Thyroid gland (tissue), 4 donors: ENCODE results near the gene PROC. TPM values are rescaled to one million over a fixed set of nuclear protein-coding genes. Genes with fewer than 3 reads are reported as not detected.

Source experiments
- DNase-seq, 2 donors: peaks; one replicate each; pipeline ENCODE4 v3.0.0-alpha.2; 2019
- H3K27ac ChIP-seq, 3 donors: fragments of 200-600 bp; sonication (generic); 1 replicate in 2 of 3; 2 replicates in 1 of 3; pipeline ENCODE4 v1.5.1; 2016 to 2019; ENCODE audit warnings: mild to moderate bottlenecking in 1 of 3, moderate library complexity in 1 of 3
- H3K27me3 ChIP-seq: fragments of 200-600 bp; sonication (generic); one replicate; pipeline ENCODE4 v1.5.1; 2019
- H3K36me3 ChIP-seq, 2 donors: fragments of 200-600 bp; sonication (generic); one replicate each; pipeline ENCODE4 v1.5.1; 2016 to 2019
- H3K4me1 ChIP-seq, 2 donors: fragments of 200-600 bp; sonication (generic); one replicate each; pipeline ENCODE4 v1.5.1; 2017 to 2019
- H3K4me3 ChIP-seq, 3 donors: fragments of 200-600 bp; sonication (generic); replicated peaks in 1 of 3; 1 replicate in 2 of 3; 2 replicates in 1 of 3; pipeline ENCODE4 v1.5.1; 2016; ENCODE audit warnings: mild to moderate bottlenecking in 1 of 3
- H3K9me3 ChIP-seq: fragments of 200-600 bp; sonication (generic); one replicate; pipeline ENCODE4 v1.5.1; 2017
- CTCF ChIP-seq, 6 experiments: fragments of 200-600 bp in 3 of 6; fragments of 450-650 bp in 3 of 6; sonication (generic) in 3 of 6; IDR thresholded peaks; one replicate each; pipeline ENCODE4 v1.5.1; 2016 to 2019; ENCODE audit warnings: antibody characterized with exemption in 6 of 6, mild to moderate bottlenecking in 2 of 6, inconsistent platforms in 1 of 6, moderate library complexity in 1 of 6
- POLR2A ChIP-seq, 2 donors: fragments of 450-650 bp; IDR thresholded peaks; one replicate each; pipeline ENCODE4 v1.6.1; 2017; ENCODE audit warnings: antibody characterized with exemption in 2 of 2, mild to moderate bottlenecking in 2 of 2, moderate library complexity in 1 of 2
- WGBS, 2 donors: methylation state at CpG; one replicate each; pipeline ENCODE4 v1.1.5; 2017; 5-methylcytosine and 5-hydroxymethylcytosine counted together
- intact Hi-C: fragments of 100-400 bp; cut with DNase I; formaldehyde crosslinking; loops from one replicate; pipeline ENCODE4 v1.15.1; 2023
- total RNA-seq, 4 donors: library from RNA; depleted of rRNA; stranded (reverse); fragments of >200 nt; gene quantifications; one replicate each; pipeline ENCODE4 v1.2.3, GENCODE V29; 2016

The PROC gene
- total RNA-seq, 4 donors from 2014 or later: not detected

- Histone ChIP-seq H3K27me3 (no peaks in the 10 kb centered on the region), H3K27ac (peak overlapping the region in 1 of 3 donors; percentile 3), H3K4me1 (peaks cover 21 to 55% of the 10 kb centered on the region in 2 donors), H3K36me3 (no peaks in the 10 kb centered on the region), H3K9me3 (no peaks in the 10 kb centered on the region), H3K4me3 (no peak overlapping the region)
- intact Hi-C loops: no loop called here
- TF ChIP-seq CTCF (IDR thresholded peaks at IDR 0.05) (no peak), POLR2A (IDR thresholded peaks at IDR 0.05) (no peak)
- no peak for DNase-seq
- WGBS, 2 donors: 88 to 93% methylated on average over 6 of the region's 6 CpGs
Observed at GRCh38 chr2:127384529-127384928, 33.7 kb upstream of the PROC start.

- no peaks in the 10 kb centered on the region for H3K9me3 ChIP-seq
- H3K36me3 ChIP-seq: no peaks in the 10 kb centered on the region
- TF ChIP-seq POLR2A (IDR thresholded peaks at IDR 0.05) (no peak), CTCF (IDR thresholded peaks at IDR 0.05) (no peak)
- H3K27me3 ChIP-seq: no peaks in the 10 kb centered on the region
- 76 to 84% methylated on average over 4 of the region's 4 CpGs for WGBS, 2 donors
- intact Hi-C loops: no loop called here
- peaks cover 21 to 50% of the 10 kb centered on the region in 2 donors for H3K4me1 ChIP-seq
- no peak for DNase-seq
- H3K4me3 ChIP-seq: peak overlapping the region in 1 of 3 donors; percentile 74
- peak overlapping the region; percentile 99 to 100 (median 100) for H3K27ac ChIP-seq
Observed at GRCh38 chr2:127386246-127386645, 32.0 kb upstream of the PROC start.

GRCh38 chr2:127386764-127387654, 31.2 kb upstream of the PROC start:
- Histone ChIP-seq H3K36me3 (no peaks in the 10 kb centered on the region), H3K9me3 (no peaks in the 10 kb centered on the region), H3K4me3 (peak overlapping the region; percentile 74 to 96 (median 75)), H3K27ac (peak overlapping the region; percentile 99 to 100 (median 100)), H3K4me1 (peaks cover 21 to 43% of the 10 kb centered on the region in 2 donors), H3K27me3 (no peaks in the 10 kb centered on the region)
- peak; percentile 86 to 89 for DNase-seq
- peak in 1 of 2 donors; percentile 2 for TF ChIP-seq POLR2A (IDR thresholded peaks at IDR 0.05)
- TF ChIP-seq CTCF (IDR thresholded peaks at IDR 0.05): no peak
- 4 to 5% methylated on average over 10 to 11 of the region's 58 CpGs for WGBS, 2 donors
- intact Hi-C loops: no loop called here

GRCh38 chr2:127387655-127388422, 30.4 kb upstream of the PROC start, which contains the start of gene MAP3K2:
TSS of gene MAP3K2 (minus strand) at chr2:127387975. CDS start at chr2:127343129, 44,846 bp downstream.
- peak; percentile 95 to 96 for DNase-seq
- H3K27ac ChIP-seq: peak within 1 kb of the TSS; percentile 99 to 100 (median 100)
- peaks cover 18 to 37% of the 10 kb centered on the region in 2 donors for H3K4me1 ChIP-seq
- H3K4me3 ChIP-seq: peak within 1 kb of the TSS; percentile 74 to 96 (median 75)
- H3K36me3 ChIP-seq: no peaks in the 10 kb centered on the region
- peak in 1 of 6 experiments; percentile 11 for TF ChIP-seq CTCF (IDR thresholded peaks at IDR 0.05)
- peak; percentile 85 to 92 for TF ChIP-seq POLR2A (IDR thresholded peaks at IDR 0.05)
- intact Hi-C loops: no loop called here
- WGBS, 2 donors: 0 to 11% methylated on average over 1 to 14 of the region's 100 CpGs
- no peaks in the 10 kb centered on the region for H3K27me3 ChIP-seq
- no peaks in the 10 kb centered on the region for H3K9me3 ChIP-seq
